SHP77 treated with DMSO at 0.1 percent for 48 hours (cell line): Measurements from ENCODE around the gene CCDC63.
"Not testable (repeated sequence)": the region's sequence is repeated elsewhere in the genome, so short reads cannot be mapped to it uniquely, and the experiment has no call there.

Experiments used
- DNase-seq: peaks from one replicate; lab custom pipeline; 2025; lab: John Stamatoyannopoulos, UW

The CCDC63 gene

DNA sequence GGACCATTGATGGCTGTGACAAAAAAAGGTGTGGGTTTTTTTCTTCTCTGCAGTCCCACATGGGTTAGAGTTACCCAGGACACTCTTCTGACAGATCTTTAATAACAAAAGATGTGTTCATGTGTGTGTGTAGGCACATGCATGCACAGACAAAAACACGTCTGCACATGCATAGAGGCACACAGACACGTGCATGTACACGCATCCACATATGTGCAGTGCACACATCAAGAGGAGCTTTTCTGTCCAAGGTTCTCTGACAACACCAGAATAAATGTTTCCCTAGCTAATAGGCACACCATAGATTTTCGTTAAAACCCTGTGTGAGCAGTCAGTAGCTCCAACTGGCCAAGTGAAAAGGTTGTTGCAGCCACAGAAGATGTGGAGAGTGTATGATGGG is 76.4 kb downstream of the CCDC63 start:
- DNase-seq, result no peak

DNA sequence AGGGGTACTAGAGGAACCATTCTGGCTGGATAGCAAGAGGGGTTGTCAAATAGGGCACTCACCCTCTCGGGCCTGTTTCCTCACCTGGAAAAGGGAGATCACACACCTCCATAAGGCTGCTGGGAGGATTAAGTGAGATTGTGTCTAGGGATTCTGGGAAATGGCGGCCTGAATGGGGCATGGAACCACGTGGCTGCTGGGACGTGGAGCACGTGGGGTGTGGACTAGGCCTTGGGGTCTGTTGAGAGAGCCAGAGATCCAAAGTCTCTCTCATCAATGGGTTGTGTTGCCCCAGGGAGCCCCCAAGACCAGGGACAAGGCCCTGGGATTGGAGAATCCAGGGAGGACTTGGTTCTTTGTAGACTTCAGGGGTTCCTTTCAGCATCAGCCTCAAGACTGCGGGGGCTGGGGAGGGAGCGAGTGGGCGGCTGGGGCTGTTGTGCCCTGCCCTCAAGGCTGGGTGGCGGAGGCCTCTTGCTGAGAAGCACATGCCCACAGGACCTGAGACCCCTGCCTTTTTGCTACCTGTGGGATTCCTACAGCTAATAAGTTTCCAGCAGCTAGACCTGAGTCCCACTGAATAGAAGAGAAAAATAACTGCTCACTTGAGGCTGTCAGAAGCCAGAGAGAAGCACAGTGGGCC is 77.0 kb downstream of the CCDC63 start:
- DNase-seq, result no peak

DNA sequence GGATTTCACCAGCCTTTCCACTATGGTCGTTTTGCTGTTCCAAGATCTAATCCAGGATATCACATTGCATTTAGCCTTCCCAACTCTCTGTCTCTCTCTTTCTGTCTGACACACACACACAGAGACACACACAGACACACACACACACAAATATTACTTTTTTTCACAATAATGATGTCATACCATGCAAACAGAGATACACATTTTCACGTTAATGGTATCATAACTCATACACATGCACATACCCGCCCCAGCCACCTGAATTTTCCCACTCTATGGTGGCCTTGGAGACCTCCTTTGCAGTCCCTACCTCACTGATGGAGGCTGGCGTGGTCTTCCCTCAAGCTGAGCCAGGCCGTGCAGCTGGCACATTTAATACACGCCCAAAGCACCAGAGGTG is 80.8 kb downstream of the CCDC63 start:
- no peak for DNase-seq

DNA sequence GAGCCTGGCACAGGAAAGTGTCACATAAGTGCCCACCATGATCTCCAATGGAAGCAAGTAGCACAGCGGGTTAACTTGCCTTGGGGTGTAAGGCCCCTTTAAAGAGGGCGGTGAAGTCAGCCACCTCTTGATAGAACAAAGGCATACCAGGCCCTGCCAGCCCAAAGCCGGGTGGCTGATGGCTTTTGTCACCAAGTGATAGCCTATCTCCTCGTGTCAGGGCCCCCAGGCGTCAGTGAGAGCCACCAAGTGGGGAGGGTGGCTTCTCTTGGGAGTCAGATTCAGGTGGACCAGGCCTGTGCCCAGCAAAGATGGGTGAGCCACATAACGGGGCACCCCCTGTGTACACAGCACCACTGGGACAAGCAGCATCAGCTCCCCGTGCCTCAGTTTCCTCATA is 81.9 kb downstream of the CCDC63 start:
- DNase-seq, result no peak

DNA sequence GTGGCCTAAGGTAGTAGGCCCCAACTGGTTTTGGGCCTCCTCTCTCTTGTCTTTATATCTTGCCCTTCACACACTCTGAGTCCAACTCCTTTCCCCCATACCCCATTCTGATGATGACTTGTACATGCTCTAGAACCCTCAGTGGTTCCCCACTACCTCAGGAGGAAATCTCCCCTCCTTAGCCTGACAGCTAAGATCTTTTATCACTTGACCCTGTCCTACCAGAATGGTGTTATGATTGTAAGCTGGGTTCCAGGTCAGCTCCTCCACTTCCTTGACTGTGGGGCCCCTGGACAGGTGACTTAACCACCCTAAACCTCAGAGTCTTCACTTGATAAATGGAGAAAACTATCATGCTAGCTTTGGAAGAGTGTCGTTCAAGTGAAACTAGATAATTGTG is 83.0 kb downstream of the CCDC63 start:
- no peak for DNase-seq

DNA sequence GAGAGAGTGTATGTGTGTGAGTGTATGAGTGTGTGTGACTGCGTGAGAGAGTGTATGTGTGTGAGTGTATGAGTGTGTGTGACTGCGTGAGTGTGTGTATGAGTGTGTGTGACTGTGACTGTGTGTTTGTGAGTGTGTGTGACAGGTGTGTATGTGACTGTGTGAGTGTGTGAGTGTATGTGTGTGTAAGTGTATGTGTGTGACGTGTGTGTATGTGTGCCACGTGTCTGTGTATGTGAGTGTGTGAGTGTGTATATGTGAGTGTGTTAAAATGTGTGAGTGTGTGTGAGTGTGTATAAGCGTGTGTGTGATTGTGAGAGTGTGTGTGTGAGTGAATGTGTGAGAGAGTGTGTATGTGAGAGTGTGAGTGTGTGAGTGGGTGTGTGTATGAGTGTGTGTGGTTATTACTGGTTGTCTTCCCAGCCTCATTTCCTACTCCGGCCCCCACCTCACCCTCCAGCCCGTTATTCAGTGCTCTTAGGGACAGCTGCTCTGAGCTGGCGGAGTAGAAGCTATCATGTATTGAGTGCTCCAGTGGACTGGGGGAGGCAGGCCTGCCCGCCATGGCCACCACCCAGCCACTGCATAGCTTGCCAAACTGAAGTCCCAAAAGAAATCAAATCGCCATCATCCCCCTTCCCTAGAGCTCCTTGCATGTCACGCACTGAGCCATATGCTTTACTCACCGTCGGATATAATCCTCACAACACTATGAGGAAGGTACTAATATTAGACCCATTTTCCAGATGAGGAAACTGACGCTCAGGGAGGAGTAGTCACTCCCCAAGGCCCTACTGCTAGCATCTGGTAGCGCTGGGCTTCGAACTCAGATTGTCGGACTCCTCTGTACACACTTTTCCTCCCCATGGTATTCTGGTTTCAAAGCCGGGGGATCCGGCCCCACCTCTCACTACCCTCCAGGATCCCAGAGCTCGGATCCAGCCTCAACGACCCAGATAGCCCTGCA is 83.8 kb downstream of the CCDC63 start:
- DNase-seq, result no peak

DNA sequence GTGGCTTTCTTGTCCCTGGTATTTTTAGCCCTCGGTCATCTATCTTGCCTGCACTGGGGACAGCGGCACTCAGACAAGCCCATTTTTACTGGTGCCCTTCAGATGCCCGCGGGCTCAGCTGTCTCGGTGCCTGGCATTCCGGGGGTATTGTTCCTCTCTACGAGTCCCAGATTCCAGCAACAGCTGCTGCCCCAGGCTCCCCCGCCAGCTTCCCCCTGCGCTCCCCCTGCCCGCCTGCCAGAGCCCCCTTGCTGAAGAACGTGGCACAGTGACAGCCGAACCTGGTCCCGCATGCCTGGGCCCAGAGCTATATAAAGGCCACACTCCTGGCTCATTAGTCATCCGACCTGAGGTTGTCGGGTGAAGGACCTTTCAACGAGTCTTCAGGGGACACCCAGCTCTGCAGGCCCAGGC is 84.5 kb downstream of the CCDC63 start:
- no peak for DNase-seq

DNA sequence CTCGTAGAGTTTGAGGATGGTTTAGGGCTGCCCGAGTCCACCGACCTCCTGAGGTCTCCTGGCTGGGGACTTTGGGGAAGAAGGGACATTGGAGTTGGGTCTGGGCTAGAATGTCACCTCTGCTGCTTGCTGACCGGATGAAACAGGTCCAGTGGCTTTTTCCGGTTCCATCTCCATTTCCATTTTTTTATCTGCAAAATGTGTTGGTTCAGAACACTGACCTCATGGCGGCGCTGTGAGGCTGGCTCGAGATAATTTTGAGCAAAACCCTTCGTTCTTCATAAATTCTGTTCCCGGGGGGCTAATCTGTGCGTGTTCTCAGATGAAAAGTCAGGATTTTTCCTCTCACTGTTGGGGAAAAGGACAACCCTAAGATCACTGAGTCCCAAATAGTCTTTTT is 85.3 kb downstream of the CCDC63 start:
- DNase-seq, result no peak

DNA sequence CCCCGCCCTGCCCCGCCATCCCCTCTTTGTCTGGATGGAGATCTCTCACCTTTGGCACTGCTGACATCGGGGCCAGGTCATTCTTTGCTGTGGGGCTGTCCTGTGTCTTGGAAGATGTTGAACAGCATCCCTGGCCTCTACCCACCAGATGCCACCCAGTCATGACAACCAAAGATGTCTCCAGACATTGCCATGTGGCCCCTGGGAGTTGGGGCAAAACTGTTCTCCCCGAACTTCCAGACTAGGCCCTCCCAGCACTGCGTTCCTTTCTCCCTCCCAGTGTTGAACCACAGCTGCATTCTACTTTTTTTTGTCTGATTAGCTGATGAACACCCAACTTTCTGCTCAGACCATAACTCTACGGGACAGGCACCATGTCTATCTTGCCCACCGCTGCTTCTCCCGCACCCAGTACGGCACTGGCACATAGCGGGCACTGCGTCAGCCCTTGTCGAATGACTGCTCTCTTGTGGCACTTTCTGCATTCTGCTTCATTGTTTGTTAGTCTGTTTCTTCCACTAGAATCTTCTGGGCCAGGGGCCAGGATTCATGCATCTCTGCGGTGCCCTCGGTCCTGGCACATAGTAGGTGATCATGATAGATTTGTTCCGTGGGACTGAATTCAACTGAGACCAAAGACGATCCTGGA is 86.7 kb downstream of the CCDC63 start:
- no peak for DNase-seq

DNA sequence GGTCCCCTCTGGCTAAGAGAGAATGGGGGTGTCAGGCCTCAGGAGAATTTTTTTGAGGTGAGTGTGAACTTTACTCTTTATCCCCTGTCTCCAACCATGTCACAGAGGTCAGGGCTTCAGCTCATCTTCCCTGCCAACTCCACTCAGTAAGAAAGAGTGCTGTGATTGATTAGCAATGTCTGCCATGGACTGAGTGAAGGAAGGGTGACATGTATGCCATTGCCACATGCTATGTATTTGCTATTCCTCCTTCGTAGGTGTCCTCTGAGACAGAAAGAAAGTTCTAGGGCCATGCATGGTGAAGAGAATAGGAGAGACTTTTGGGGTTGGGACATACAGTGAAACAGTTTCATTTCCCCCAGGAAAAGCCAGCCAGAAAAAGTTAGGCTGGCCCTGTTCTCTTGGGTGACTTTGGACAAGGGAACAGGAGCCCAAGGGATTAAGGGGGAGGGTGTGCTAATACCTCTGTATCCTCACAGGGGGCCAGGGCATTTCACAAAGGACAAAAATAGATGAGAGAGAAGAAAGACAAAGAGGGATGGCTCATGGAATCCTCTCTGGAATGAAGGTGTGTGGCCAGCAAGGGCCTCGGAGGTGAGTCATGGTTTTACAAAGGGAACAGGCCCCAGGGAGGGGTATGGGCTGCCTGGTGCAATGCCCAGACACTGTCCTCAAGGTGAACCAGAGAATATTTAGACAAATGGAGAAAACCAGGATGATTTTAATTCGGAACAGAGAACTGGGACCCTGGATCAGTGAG is 87.5 kb downstream of the CCDC63 start:
- DNase-seq, result no peak

DNA sequence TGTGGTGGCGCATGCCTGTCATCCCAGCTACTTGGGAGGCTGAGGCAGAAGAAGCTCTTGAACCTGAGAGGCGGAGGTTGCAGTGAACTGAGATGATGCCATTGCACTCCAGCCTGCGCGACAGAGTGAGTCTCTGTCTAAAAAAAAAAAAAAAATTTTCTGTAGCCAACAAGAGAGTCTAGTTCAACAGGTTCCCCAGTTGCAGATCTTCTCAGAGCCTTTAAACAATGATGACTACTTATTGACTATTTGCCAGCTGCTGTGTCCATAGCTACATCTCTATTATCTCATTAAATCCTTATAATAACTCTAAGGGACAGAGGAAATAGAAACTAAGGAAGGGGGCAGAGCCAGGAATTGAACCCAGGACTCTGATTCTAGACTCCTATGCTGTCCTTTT is 88.8 kb downstream of the CCDC63 start:
- no peak for DNase-seq

DNA sequence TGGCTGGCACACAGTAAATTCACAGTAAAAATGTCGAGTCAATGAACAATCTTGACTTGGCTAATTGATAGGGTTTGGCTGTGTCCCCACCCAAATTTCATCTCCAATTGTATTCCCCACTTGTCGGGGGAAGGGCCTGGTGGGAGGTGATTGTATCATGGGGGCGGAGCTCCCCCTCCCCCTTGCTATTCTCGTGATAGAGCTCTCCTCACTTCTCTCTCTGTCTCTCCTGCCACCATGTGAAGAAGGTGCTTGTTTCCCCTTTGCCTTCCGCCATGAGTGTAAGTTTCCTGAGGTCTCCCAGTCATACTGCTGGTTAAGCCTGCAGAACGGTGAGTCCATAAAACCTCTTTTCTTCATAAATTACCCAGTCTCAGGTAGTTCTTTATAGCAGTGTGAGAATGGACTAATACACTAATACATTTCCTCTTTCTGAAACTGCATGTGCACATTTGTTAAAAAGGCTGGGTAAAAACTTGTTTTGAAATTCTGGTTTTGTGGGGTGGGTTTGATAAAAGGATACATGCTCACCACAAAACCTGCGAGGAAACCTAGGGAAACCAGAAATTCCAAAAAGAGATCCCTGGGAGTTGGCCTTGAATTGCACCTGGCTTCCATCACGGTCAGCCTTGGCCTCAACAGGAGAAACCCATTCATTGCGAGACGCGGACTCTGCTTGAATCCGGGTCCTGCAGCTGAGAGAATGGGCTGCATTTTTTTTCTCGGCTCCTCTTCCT is 89.7 kb downstream of the CCDC63 start:
- DNase-seq, result no peak

DNA sequence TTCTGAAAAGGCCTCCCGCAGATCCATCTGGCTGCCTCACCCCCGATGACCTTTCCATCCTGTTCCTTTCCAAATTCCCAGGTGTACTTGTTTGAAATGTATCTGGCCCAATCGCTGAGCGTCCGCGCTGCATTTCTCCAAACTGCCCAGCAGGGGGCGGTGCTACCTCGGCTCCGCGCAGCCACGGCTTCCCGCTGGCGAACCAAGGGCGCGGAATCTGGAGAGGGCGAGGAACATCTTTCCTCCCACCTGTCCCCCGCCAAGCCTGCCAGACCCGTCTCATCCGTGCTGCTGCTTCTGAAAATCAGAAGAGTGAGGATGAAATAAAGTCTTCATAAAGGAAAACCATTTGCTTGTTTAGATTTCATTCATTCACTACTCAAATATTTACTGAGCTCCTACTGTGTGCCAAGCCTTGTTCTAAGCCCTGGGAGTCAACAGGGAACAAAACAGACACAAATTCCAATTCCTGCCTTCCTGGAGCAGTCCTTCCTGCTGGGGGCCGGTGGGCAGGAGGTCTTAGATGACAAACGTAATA is 90.4 kb downstream of the CCDC63 start:
- DNase-seq, result no peak

DNA sequence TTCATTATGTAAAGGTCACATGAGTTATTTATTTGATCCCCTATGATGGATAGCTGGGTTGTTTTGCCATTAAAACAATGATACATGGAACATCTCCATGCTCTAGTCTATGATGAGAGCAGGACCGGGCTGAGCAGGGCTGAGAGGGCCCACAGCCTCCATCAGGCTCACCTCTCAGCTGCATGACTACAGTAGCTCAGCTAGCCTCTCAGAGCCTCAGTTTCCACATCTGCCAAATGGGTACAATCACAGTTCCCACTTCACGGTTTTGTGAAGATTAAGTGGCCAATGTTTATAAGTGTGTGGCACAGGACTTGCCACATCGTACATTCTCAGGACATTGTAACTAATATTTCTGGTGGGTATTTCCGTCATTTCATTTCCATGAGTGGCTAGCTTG is 93.5 kb downstream of the CCDC63 start:
- DNase-seq, result no peak

DNA sequence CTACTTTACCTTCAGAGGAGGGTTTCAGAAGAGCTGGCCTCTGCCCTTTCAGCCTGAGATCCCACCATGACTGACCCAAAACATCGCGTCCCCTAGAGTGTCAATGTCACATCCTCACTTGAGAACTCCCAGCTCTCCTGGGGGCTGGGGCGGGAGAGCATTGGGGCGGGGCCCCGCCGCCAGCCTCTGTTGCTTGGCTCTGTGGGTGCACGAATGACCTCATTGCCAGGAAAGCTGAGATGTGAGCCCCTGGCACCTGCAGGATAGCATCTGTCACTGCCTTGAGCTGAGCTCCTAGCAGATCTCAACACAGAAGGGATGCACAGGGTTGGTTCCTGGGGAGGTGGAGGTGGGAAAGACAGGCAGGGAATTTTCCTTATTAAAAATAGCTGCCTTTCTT is 94.1 kb downstream of the CCDC63 start:
- no peak for DNase-seq

DNA sequence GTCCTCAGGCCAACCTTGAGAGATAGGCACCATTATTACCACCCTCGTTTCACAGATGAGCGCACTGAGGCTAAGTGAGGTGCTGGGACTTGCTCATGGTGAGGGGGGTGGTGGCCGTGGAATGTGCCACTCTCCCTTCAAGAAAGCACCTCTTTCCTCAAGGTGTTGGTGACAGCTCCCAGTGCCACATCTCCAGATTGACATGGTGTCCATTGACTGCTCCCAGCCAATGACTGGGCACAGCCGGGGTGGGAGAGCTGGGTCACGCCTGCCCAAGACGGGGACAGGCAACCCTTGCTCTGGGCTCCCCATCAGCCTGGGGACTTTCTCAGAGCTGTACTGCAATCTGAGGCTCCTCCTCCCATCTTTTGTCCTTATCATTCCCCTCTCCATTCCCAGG is 94.6 kb downstream of the CCDC63 start:
- no peak for DNase-seq

DNA sequence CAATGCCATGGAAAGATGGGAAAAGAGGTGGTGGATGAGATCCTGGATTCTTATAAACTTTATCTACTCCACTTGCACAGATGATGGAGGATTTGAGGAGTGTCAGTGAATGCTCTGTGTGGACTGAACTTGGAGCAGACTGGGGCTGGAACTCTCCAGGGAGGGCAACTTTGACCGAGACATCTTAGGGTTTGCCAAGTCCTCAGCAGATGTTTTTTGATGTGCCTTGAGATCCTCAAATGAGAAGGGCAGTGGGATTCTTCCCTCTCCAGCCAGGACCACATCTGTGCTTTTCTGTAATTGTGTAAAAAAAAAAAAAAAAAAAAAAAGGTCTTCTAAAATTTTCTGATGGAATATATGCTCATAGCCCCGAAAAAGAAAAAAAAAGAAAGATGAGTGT is 96.6 kb downstream of the CCDC63 start:
- DNase-seq, result no peak

DNA sequence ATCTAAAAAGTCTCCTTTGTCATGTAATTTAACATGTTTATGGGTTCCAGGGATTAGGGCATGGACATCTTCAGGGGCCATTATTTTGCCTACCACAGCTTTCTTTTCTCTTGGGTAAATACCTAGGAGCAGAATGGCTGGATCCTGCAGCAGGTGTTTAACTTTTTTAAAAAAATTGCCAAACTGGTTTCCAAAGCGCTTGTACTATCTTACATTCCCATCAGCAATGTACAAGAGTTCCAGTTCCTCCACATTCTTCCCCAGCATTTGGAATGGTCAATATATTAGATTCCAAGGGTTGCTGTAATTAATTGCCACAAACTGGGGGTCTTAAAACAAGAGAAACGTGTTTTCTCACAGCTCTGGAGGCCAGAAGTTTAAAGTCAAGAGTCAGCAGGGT is 101.3 kb downstream of the CCDC63 start:
- no peak for DNase-seq

DNA sequence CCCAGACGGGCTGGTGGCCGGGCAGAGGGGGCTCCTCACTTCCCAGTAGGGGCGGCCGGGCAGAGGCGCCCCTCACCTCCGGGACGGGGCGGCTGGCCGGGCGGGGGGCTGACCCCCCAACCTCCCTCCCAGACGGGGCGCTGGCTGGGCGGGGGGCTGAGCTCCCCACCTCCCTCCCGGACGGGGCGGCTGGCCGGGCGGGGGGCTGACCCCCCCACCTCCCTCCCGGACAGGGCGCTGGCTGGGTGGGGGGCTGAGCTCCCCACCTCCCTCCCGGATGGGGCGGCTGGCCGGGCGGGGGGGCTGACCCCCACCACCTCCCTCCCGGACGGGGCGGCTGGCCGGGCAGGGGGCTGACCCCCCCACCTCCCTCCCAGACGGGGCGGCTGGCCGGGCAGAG is 103.7 kb downstream of the CCDC63 start:
- DNase-seq, result not testable (repeated sequence)

DNA sequence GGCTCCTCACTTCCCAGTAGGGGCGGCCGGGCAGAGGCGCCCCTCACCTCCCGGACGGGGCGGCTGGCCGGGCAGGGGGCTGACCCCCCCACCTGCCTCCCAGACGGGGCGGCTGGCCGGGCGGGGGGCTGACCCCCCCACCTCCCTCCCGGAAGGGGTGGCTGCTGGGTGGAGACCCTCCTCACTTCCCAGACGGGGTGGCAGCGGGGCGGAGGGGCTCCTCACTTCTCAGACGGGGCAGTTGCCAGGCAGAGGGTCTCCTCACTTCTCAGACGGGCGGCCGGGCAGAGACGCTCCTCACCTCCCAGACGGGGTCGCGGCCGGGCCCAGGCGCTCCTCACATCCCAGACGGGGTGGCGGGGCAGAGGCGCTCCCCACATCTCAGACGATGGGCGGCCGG is 104.1 kb downstream of the CCDC63 start:
- DNase-seq, result not testable (repeated sequence)
